Parathyroid adenoma (tissue), 2 donors: Measurements from ENCODE around the gene NRXN2.

ENCODE experiments used
- H2AFZ ChIP-seq: fragments of 300-600 bp; sonication (generic); one replicate; pipeline ENCODE4 v1.7.0; 2017; ENCODE audit warnings: antibody characterized with exemption, mild to moderate bottlenecking
- H3K27ac ChIP-seq: fragments of 300-600 bp; sonication (generic); one replicate; pipeline ENCODE4 v1.7.0; 2017
- H3K27me3 ChIP-seq: fragments of 300-600 bp; sonication (generic); one replicate; pipeline ENCODE4 v1.7.0; 2017; ENCODE audit warnings: low read length; ENCODE audit not compliant: control insufficient read depth, insufficient read depth
- H3K36me3 ChIP-seq: fragments of 300-600 bp; sonication (generic); one replicate; pipeline ENCODE4 v1.7.0; 2017; ENCODE audit warnings: low read length; ENCODE audit not compliant: control insufficient read depth, insufficient read depth
- H3K4me1 ChIP-seq: fragments of 300-600 bp; sonication (generic); one replicate; pipeline ENCODE4 v1.7.0; 2017; ENCODE audit warnings: control low read depth
- H3K4me2 ChIP-seq: fragments of 300-600 bp; sonication (generic); one replicate; pipeline ENCODE4 v1.7.0; 2017; ENCODE audit warnings: low read length
- H3K4me3 ChIP-seq: fragments of 300-600 bp; sonication (generic); one replicate; pipeline ENCODE4 v1.7.0; 2017; ENCODE audit warnings: low read depth, low read length
- H3K79me2 ChIP-seq: fragments of 300-600 bp; sonication (generic); one replicate; pipeline ENCODE4 v1.7.0; 2017; ENCODE audit warnings: control low read depth
- H3K9ac ChIP-seq: fragments of 300-600 bp; sonication (generic); one replicate; pipeline ENCODE4 v1.7.0; 2017; ENCODE audit warnings: mild to moderate bottlenecking
- H3K9me3 ChIP-seq: fragments of 300-600 bp; sonication (generic); one replicate; pipeline ENCODE4 v1.7.0; 2017; ENCODE audit warnings: low read length; ENCODE audit not compliant: control insufficient read depth
- CTCF ChIP-seq: fragments of 300-600 bp; sonication (generic); IDR thresholded peaks from one replicate; pipeline ENCODE4 v1.7.0; 2017; ENCODE audit warnings: antibody characterized with exemption, mild to moderate bottlenecking
- donor health status: primary hyperparathyroidism.

NRXN2 gene

GRCh38 chr11:64759722-64760719, 37.0 kb upstream of the NRXN2 start, which contains the start of gene PYGM:
TSS of gene PYGM (minus strand) at chr11:64759974. CDS start at chr11:64759898, 76 bp downstream.
- Histone ChIP-seq H3K9me3 (no peaks in the 10 kb centered on the region), H3K36me3 (no peaks in the 10 kb centered on the region), H3K9ac (no peak within 1 kb of the TSS), H3K27ac (no peak within 1 kb of the TSS), H3K79me2 (no peaks in the 10 kb centered on the region), H3K4me3 (no peak within 1 kb of the TSS), H3K27me3 (no peaks in the 10 kb centered on the region), H2AFZ (no peak within 1 kb of the TSS), H3K4me2 (no peak within 1 kb of the TSS), H3K4me1 (peaks cover 15% of the 10 kb centered on the region)
- no peak for TF ChIP-seq CTCF

GRCh38 chr11:64759131-64759721, 36.2 kb upstream of the NRXN2 start:
- H3K9me3 ChIP-seq = no peaks in the 10 kb centered on the region
- H3K9ac ChIP-seq = no peak overlapping the region
- no peak for TF ChIP-seq CTCF
- H3K36me3 ChIP-seq = no peaks in the 10 kb centered on the region
- no peak overlapping the region for H3K4me3 ChIP-seq
- H3K27ac ChIP-seq = no peak overlapping the region
- H3K79me2 ChIP-seq = no peaks in the 10 kb centered on the region
- peaks cover 15% of the 10 kb centered on the region for H3K4me1 ChIP-seq
- no peaks in the 10 kb centered on the region for H3K27me3 ChIP-seq
- H2AFZ ChIP-seq = no peak overlapping the region
- H3K4me2 ChIP-seq = no peak overlapping the region

GRCh38 chr11:64758330-64759079, 35.5 kb upstream of the NRXN2 start:
- Histone ChIP-seq H3K4me2 (no peak overlapping the region), H3K36me3 (no peaks in the 10 kb centered on the region), H3K9me3 (no peaks in the 10 kb centered on the region), H3K27me3 (no peaks in the 10 kb centered on the region), H3K4me1 (peaks cover 11% of the 10 kb centered on the region), H3K4me3 (no peak overlapping the region), H2AFZ (no peak overlapping the region), H3K27ac (no peak overlapping the region), H3K79me2 (no peaks in the 10 kb centered on the region), H3K9ac (no peak overlapping the region)
- TF ChIP-seq CTCF = no peak

GRCh38 chr11:64757549-64758329, 34.7 kb upstream of the NRXN2 start:
- TF ChIP-seq CTCF = no peak
- H2AFZ ChIP-seq = no peak overlapping the region
- no peak overlapping the region for H3K4me3 ChIP-seq
- H3K9ac ChIP-seq = no peak overlapping the region
- no peaks in the 10 kb centered on the region for H3K27me3 ChIP-seq
- H3K79me2 ChIP-seq = no peaks in the 10 kb centered on the region
- no peak overlapping the region for H3K4me2 ChIP-seq
- H3K4me1 ChIP-seq = peaks cover 3% of the 10 kb centered on the region
- H3K36me3 ChIP-seq = no peaks in the 10 kb centered on the region
- no peak overlapping the region for H3K27ac ChIP-seq
- no peaks in the 10 kb centered on the region for H3K9me3 ChIP-seq
